ENCODE results near the gene RNASE1.

RNASE1 gene

DNA sequence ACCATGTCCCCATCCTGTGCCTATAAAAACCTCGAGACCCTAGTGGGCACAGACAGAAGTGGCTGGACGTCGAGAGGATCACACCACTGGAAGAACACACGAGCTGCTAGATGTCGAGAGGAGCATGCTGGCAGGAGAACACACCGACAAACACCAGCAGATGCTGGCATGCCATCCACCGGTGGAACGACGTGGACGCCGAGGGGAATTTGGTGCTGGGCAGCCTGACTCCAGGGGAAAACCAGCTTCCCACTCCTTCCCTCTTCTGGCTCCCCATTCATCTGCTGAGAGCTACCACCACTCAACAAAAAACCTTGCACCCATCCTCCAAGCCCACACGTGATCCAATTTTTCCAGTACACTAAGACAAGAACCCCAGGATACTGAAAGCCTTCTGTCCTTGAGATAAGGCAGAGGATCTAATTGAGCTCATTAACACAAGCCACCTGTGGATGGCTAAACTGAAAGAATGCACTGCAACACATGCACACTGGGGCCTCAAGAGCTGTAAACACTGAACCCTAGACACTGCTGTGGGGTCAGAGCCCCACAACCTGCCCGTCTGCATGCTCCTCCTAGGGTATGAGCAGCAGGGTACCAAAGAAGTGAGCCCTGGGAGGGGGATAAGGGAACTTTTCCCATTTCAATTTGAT is 12.1 kb downstream of the RNASE1 start:
- no peak overlapping the region for H3K4me3 ChIP-seq
- no peak for DNase-seq
- no peak overlapping the region for H3K27ac ChIP-seq
- intact Hi-C loops (cut with DNase I; ENCODE audit: low total_unique reads) = no loop called here
- H3K36me3 ChIP-seq = no peaks in the 10 kb centered on the region
- no peaks in the 10 kb centered on the region for H3K9me3 ChIP-seq
- TF ChIP-seq, protein P1, sequence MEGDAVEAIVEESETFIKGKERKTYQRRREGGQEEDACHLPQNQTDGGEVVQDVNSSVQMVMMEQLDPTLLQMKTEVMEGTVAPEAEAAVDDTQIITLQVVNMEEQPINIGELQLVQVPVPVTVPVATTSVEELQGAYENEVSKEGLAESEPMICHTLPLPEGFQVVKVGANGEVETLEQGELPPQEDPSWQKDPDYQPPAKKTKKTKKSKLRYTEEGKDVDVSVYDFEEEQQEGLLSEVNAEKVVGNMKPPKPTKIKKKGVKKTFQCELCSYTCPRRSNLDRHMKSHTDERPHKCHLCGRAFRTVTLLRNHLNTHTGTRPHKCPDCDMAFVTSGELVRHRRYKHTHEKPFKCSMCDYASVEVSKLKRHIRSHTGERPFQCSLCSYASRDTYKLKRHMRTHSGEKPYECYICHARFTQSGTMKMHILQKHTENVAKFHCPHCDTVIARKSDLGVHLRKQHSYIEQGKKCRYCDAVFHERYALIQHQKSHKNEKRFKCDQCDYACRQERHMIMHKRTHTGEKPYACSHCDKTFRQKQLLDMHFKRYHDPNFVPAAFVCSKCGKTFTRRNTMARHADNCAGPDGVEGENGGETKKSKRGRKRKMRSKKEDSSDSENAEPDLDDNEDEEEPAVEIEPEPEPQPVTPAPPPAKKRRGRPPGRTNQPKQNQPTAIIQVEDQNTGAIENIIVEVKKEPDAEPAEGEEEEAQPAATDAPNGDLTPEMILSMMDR (IDR thresholded peaks at IDR 0.05) = no peak
- no peaks in the 10 kb centered on the region for H3K27me3 ChIP-seq
- H3K4me1 ChIP-seq = no peaks in the 10 kb centered on the region

DNA sequence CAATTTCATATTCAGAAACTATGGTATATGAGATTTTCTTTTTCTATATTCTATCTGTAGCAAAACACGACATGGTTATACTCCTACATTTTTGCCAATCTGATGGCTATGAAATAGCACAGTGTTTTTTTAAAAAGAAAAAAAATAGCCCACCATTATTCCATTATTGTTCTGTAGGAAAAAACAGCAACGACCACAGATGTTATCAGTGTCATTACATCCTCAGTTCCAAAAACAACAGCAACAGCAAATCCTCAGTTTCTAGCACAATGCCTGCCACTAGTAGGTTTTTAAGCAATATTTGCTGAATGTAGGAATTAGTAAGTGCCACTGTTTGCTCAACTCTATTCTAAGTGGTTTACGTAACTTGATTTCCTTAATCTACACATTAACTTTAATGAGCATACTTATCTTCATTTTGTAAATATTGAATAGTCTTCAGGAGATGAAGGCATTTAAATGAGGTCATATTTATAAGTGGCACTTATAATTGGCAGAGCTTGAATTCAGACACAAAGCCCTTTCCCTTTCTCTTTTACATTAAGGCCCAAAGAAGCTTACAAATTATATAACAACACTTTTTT is 13.3 kb downstream of the RNASE1 start:
- no peak for DNase-seq
- intact Hi-C loops (cut with DNase I; ENCODE audit: low total_unique reads) = no loop called here
- H3K27me3 ChIP-seq = no peaks in the 10 kb centered on the region
- no peak overlapping the region for H3K27ac ChIP-seq
- no peak overlapping the region for H3K4me3 ChIP-seq
- no peaks in the 10 kb centered on the region for H3K36me3 ChIP-seq
- TF ChIP-seq, protein P1 (IDR thresholded peaks at IDR 0.05) = no peak
- H3K9me3 ChIP-seq = no peaks in the 10 kb centered on the region
- no peaks in the 10 kb centered on the region for H3K4me1 ChIP-seq

DNA sequence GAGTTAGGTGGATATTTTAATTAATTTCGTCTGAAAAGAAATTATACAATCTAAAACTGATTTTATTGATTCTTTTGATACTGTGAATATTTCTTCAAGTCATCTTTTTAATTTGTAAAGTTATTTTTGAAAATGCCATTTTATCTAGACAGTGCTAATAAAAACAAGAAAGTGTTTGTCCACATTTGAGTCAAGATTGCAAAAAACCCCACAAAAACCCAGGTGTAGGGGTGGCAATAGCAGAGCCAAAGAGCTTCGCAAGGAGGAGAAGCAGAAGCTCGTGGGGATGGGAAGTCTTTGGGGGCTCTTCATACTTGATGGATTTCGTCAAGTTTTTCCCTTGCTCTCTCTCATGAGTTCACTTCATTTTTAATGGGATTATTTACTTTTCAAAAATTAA is 15.6 kb downstream of the RNASE1 start:
- H3K27ac ChIP-seq = no peak overlapping the region
- intact Hi-C loops (cut with DNase I; ENCODE audit: low total_unique reads) = no loop called here
- H3K27me3 ChIP-seq = no peaks in the 10 kb centered on the region
- H3K4me3 ChIP-seq = no peak overlapping the region
- H3K9me3 ChIP-seq = no peaks in the 10 kb centered on the region
- H3K4me1 ChIP-seq = no peaks in the 10 kb centered on the region
- no peaks in the 10 kb centered on the region for H3K36me3 ChIP-seq
- TF ChIP-seq, protein P1 (IDR thresholded peaks at IDR 0.05) = no peak
- DNase-seq = no peak

DNA sequence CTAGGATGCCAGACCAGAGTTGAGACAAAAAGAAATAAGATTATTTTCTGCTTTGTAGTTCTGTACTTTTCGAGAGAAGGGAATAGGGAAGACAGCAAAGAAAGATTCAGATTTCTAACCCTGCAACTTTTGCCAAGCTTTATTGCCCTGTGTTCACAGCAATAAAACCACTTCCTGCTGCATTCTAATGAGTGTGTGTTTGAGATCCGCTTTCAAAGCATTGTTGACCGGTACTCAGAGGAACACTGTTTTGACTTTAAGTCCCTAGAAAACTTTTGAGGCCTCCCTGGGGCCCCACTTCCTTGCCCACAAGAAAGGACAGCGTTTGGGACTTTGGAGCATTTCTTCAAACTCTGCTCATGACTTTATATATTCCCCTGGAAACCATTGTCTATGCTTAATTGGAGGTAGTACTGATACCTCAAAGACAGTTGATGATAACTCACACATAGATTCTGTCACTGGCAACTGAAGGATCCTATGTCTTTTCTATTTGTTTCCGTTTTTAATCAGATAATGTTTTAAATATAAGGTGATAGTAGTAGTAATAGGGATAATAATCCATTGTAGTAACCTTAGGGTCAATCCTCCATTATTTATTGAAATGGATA is 20.3 kb downstream of the RNASE1 start:
- Histone ChIP-seq H3K27me3 (no peaks in the 10 kb centered on the region), H3K27ac (no peak overlapping the region), H3K4me3 (peak overlapping the region; percentile 20 to 35), H3K36me3 (no peaks in the 10 kb centered on the region), H3K4me1 (no peaks in the 10 kb centered on the region), H3K9me3 (no peaks in the 10 kb centered on the region)
- DNase-seq = no peak
- intact Hi-C loops (cut with DNase I; ENCODE audit: low total_unique reads) = no loop called here
- TF ChIP-seq, protein P1 (IDR thresholded peaks at IDR 0.05) = no peak

DNA sequence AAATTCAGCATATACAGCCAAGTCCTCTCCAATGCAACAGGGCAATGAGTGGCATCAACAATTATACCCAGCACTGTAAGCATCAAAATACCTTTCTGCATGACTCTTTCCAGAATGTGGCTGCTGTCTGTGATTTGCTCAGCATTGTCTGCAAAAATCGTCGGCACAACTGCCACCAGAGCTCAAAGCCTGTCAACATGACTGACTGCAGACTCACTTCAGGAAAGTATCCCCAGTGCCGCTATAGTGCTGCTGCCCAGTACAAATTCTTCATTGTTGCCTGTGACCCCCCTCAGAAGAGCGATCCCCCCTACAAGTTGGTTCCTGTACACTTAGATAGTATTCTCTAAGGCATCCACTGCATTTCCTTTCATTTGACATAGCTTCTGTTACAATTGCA is 20.8 kb downstream of the RNASE1 start:
- no peak for DNase-seq
- TF ChIP-seq, protein P1 (IDR thresholded peaks at IDR 0.05) = no peak
- Histone ChIP-seq H3K27ac (no peak overlapping the region), H3K4me1 (no peaks in the 10 kb centered on the region), H3K27me3 (no peaks in the 10 kb centered on the region), H3K4me3 (peak overlapping the region; percentile 20 to 35), H3K36me3 (no peaks in the 10 kb centered on the region), H3K9me3 (no peaks in the 10 kb centered on the region)
- intact Hi-C loops (cut with DNase I; ENCODE audit: low total_unique reads) = no loop called here
